SK-N-SH (cell line): ENCODE results near the gene ZNF879. TPM values are rescaled to one million over a fixed set of nuclear protein-coding genes. Genes with fewer than 3 reads are reported as not detected.

Source experiments
- CTCF ChIA-PET: fragments of 300-600, 350-600 bp; formaldehyde crosslinking; extraction: SDS; loops from one replicate; lab custom pipeline; 2021; lab: Yijun Ruan, JAX
- POLR2A ChIA-PET: fragments of 350-600 bp; sonication (Branson Sonifier 250); formaldehyde crosslinking; extraction: SDS; loops from one replicate; lab custom pipeline; 2020; ENCODE audit warnings: antibody characterized with exemption, inconsistent platforms; lab: Yijun Ruan, JAX
- DNase-seq: peaks from one replicate; pipeline ENCODE4 v3.0.0; 2012
- H2AFZ ChIP-seq: fragments of 200-600 bp; sonication (generic); 2 replicates; pipeline ENCODE4 v1.8.1; 2016; ENCODE audit warnings: antibody characterized with exemption, mild to moderate bottlenecking, low read depth
- H3F3A ChIP-seq: fragments of 200-600 bp; sonication (generic); replicated peaks from 2 replicates; pipeline ENCODE3; 2016; ENCODE audit warnings: antibody characterized with exemption, mild to moderate bottlenecking; ENCODE audit not compliant: insufficient read depth
- H3K27ac ChIP-seq, 2 experiments: fragments of 200-500 bp in 1 of 2; fragments of 200-600 bp in 1 of 2; sonication (Bioruptor generic) in 1 of 2; sonication (generic), shearing (Covaris generic) in 1 of 2; 2 replicates each; pipeline versions ENCODE4 v1.5.1 to v1.6.1; 2014 to 2016; ENCODE audit warnings: low read depth in 2 of 2, inconsistent platforms in 1 of 2, low read length in 1 of 2, mild to moderate bottlenecking in 1 of 2, mixed read lengths in 1 of 2
- H3K27me3 ChIP-seq: fragments of 200-600 bp; sonication (generic), shearing (Covaris generic); 2 replicates; pipeline ENCODE4 v1.6.1; 2016; ENCODE audit warnings: mixed run types; ENCODE audit not compliant: insufficient read depth
- H3K36me3 ChIP-seq, 2 experiments: fragments of 200-500 bp in 1 of 2; fragments of 200-600 bp in 1 of 2; sonication (Bioruptor generic) in 1 of 2; sonication (generic) in 1 of 2; replicated peaks in 1 of 2; 2 replicates each; pipeline versions ENCODE3 to v1.5.1; 2014 to 2016; ENCODE audit warnings: low read length in 1 of 2, mild to moderate bottlenecking in 1 of 2; ENCODE audit not compliant: insufficient read depth in 2 of 2, control insufficient read depth in 1 of 2
- H3K4me1 ChIP-seq, 2 experiments: fragments of 200-500 bp in 1 of 2; fragments of 200-600 bp in 1 of 2; sonication (Bioruptor generic) in 1 of 2; sonication (generic), shearing (Covaris generic) in 1 of 2; 2 replicates each; pipeline versions ENCODE4 v1.5.1 to v1.6.1; 2014 to 2016; ENCODE audit warnings: low read depth in 1 of 2, low read length in 1 of 2, mixed run types in 1 of 2; ENCODE audit not compliant: insufficient read depth in 2 of 2, control insufficient read depth in 1 of 2
- H3K4me2 ChIP-seq: fragments of 200-600 bp; sonication (generic), shearing (Covaris generic); 2 replicates; pipeline ENCODE4 v1.6.1; 2017; ENCODE audit warnings: mixed run types
- H3K4me3 ChIP-seq, 2 experiments: fragments of 200-500 bp in 1 of 2; fragments of 200-600 bp in 1 of 2; sonication (Bioruptor generic) in 1 of 2; sonication (generic), shearing (Covaris generic) in 1 of 2; 2 replicates each; pipeline versions ENCODE4 v1.5.1 to v1.8.1; 2014 to 2016; ENCODE audit warnings: low read depth in 2 of 2, inconsistent platforms in 1 of 2, low read length in 1 of 2, mild to moderate bottlenecking in 1 of 2, mixed read lengths in 1 of 2, moderate library complexity in 1 of 2
- H3K79me2 ChIP-seq: fragments of 200-600 bp; sonication (generic); 2 replicates; pipeline ENCODE4 v1.8.1; 2017; ENCODE audit warnings: mild to moderate bottlenecking; ENCODE audit not compliant: insufficient read depth
- H3K9ac ChIP-seq: fragments of 200-600 bp; sonication (generic); 2 replicates; pipeline ENCODE4 v1.6.1; 2017; ENCODE audit warnings: mixed run types
- H3K9me2 ChIP-seq: fragments of 200-600 bp; sonication (generic); 2 replicates; pipeline ENCODE4 v1.6.1; 2017; ENCODE audit warnings: mixed run types
- H3K9me3 ChIP-seq: fragments of 200-600 bp; sonication (generic); 2 replicates; pipeline ENCODE4 v1.6.1; 2017; ENCODE audit warnings: mixed run types, mild to moderate bottlenecking, moderate library complexity
- H4K20me1 ChIP-seq: fragments of 200-600 bp; sonication (generic); 2 replicates; pipeline ENCODE4 v1.6.1; 2017; ENCODE audit warnings: mild to moderate bottlenecking, mixed run types; ENCODE audit not compliant: insufficient read depth
- CHD2 ChIP-seq: fragments of 150-350 bp; IDR thresholded peaks from 2 replicates; pipeline ENCODE4 v1.6.1; 2018; ENCODE audit warnings: low read length; ENCODE audit not compliant: partially characterized antibody
- ELF1 ChIP-seq: IDR thresholded peaks from 2 replicates; pipeline ENCODE4 v1.4.0; 2012
- EZH2phosphoT487 ChIP-seq: fragments of 200-600 bp; sonication (generic); IDR thresholded peaks from 2 replicates; pipeline ENCODE4 v1.6.1; 2017; ENCODE audit warnings: low read depth, mixed run types, mild to moderate bottlenecking, antibody characterized with exemption, moderate library complexity, borderline replicate concordance
- FOSL2 ChIP-seq: IDR thresholded peaks from 2 replicates; pipeline ENCODE4 v1.4.0; 2012; ENCODE audit warnings: low read depth, mild to moderate bottlenecking, moderate library complexity, borderline replicate concordance
- FOXM1 ChIP-seq: IDR thresholded peaks from 2 replicates; pipeline ENCODE4 v1.4.0; 2012; ENCODE audit warnings: low read depth, mild to moderate bottlenecking
- GABPA ChIP-seq: IDR thresholded peaks from 2 replicates; pipeline ENCODE4 v1.4.0; 2012; ENCODE audit warnings: low read depth, mild to moderate bottlenecking
- MAX ChIP-seq: IDR thresholded peaks from 2 replicates; pipeline ENCODE4 v1.4.0; 2012; ENCODE audit warnings: low read depth
- MEF2A ChIP-seq: IDR thresholded peaks from 2 replicates; pipeline ENCODE4 v1.4.0; 2012; ENCODE audit warnings: low read depth, borderline replicate concordance
- NFIC ChIP-seq: IDR thresholded peaks from 2 replicates; pipeline ENCODE4 v1.4.0; 2012; ENCODE audit warnings: borderline replicate concordance
- PBX3 ChIP-seq: IDR thresholded peaks from 2 replicates; pipeline ENCODE4; 2012
- REST ChIP-seq: IDR thresholded peaks from 2 replicates; pipeline ENCODE4 v1.6.1; 2012; ENCODE audit warnings: mild to moderate bottlenecking, low read depth, low read length, moderate library complexity
- RFX5 ChIP-seq: IDR thresholded peaks from 2 replicates; pipeline ENCODE4 v1.6.1; 2012; ENCODE audit warnings: mild to moderate bottlenecking, improper control_type of control experiment, low read length
- SMC3 ChIP-seq: IDR thresholded peaks from 2 replicates; pipeline ENCODE4 v1.6.1; 2012; ENCODE audit warnings: low read depth, low read length, improper control_type of control experiment
- TAF1 ChIP-seq: IDR thresholded peaks from 2 replicates; pipeline ENCODE4 v1.6.1; 2012; ENCODE audit warnings: low read depth, mild to moderate bottlenecking, low read length, moderate library complexity, borderline replicate concordance
- TCF12 ChIP-seq: IDR thresholded peaks from 2 replicates; pipeline ENCODE4 v1.4.0; 2012
- TEAD4 ChIP-seq: IDR thresholded peaks from 2 replicates; pipeline ENCODE4 v1.4.0; 2012; ENCODE audit warnings: mild to moderate bottlenecking, borderline replicate concordance; ENCODE audit not compliant: insufficient read depth
- USF1 ChIP-seq: IDR thresholded peaks from 2 replicates; pipeline ENCODE4 v1.4.0; 2012; ENCODE audit warnings: low read depth, borderline replicate concordance
- USF2 ChIP-seq: fragments of 150-350 bp; IDR thresholded peaks from 2 replicates; pipeline ENCODE4 v1.6.1; 2017; ENCODE audit warnings: antibody characterized with exemption, low read length, low read depth, borderline replicate concordance
- YY1 ChIP-seq: IDR thresholded peaks from 2 replicates; pipeline ENCODE4 v1.4.0; 2012; ENCODE audit warnings: low read depth, mild to moderate bottlenecking
- WGBS: methylation state at CpG from one replicate; pipeline ENCODE4 v1.1.6; 2017; ENCODE audit warnings: low lambda C conversion rate; 5-methylcytosine and 5-hydroxymethylcytosine counted together
- polyA plus RNA-seq, 3 experiments: library from polyadenylated mRNA; depleted of rRNA; stranded (reverse); fragments of >200 nt; gene quantifications; 2 replicates each; pipeline ENCODE4 v1.2.3, GENCODE V29; 2012

The ZNF879 gene
- polyA plus RNA-seq, 1 of the 3 experiments (the other 2 are of a cell fraction): 0.44 TPM

GRCh38 chr5:178986326-178986960 lies 37.2 kb upstream of the ZNF879 start:
- Histone ChIP-seq H3K27ac (no peak overlapping the region), H2AFZ (no peak overlapping the region), H3K9ac (no peak overlapping the region), H3K9me3 (no peaks in the 10 kb centered on the region), H3F3A (no peaks in the 10 kb centered on the region), H3K4me2 (no peak overlapping the region), H3K9me2 (no peaks in the 10 kb centered on the region), H3K79me2 (no peaks in the 10 kb centered on the region), H4K20me1 (no peaks in the 10 kb centered on the region), H3K4me3 (no peak overlapping the region; a peak in 1 of 4 replicates), H3K4me1 (no peaks in the 10 kb centered on the region), H3K36me3 (no peaks in the 10 kb centered on the region), H3K27me3 (no peaks in the 10 kb centered on the region)
- POLR2A ChIA-PET: no interaction called here
- 74% methylated on average over 24 of the region's 43 CpGs for WGBS
- TF ChIP-seq FOXM1: no peak
- no peak for TF ChIP-seq TCF12
- DNase-seq: no peak
- CTCF ChIA-PET: interaction anchor here (0.6 kb wide), 1 partner anchor 248 kb away, joined by 3 read pairs; no protein-coding TSS in a partner anchor

GRCh38 chr5:178988436-178989220 lies 35.0 kb upstream of the ZNF879 start:
- H3K4me3 ChIP-seq: no peak overlapping the region
- no peaks in the 10 kb centered on the region for H3K36me3 ChIP-seq
- H2AFZ ChIP-seq: no peak overlapping the region
- no peak for DNase-seq
- H3K27ac ChIP-seq: no peak overlapping the region
- no peak overlapping the region for H3K9ac ChIP-seq
- ChIA-PET CTCF (no interaction called here), POLR2A (interaction anchor here (0.5 kb wide), 1 partner anchor 54 kb away, joined by 4 read pairs; no protein-coding TSS in a partner anchor)
- H3K4me1 ChIP-seq: no peaks in the 10 kb centered on the region
- no peaks in the 10 kb centered on the region for H3K9me2 ChIP-seq
- 59% methylated on average over 15 of the region's 27 CpGs for WGBS
- no peaks in the 10 kb centered on the region for H3F3A ChIP-seq
- H3K79me2 ChIP-seq: no peaks in the 10 kb centered on the region
- no peak overlapping the region for H3K4me2 ChIP-seq
- H4K20me1 ChIP-seq: no peaks in the 10 kb centered on the region
- H3K27me3 ChIP-seq: no peaks in the 10 kb centered on the region
- H3K9me3 ChIP-seq: no peaks in the 10 kb centered on the region
- TF ChIP-seq GABPA (no peak), FOSL2 (no peak), CHD2 (no peak), TAF1 (no peak), USF2 (no peak), RFX5 (no peak), ELF1 (no peak), PBX3 (no peak), REST (no peak), YY1 (no peak), SMC3 (no peak), EZH2phosphoT487 (no peak), MAX (no peak), USF1 (no peak), TEAD4 (no peak), NFIC (no peak), MEF2A (no peak)
